ENCODE data around the gene GBX2. TPM values are rescaled to one million over a fixed set of nuclear protein-coding genes. Genes with fewer than 3 reads are reported as not detected.

GBX2 gene
- total RNA-seq, 2 experiments from 2014 or later: not detected

DNA sequence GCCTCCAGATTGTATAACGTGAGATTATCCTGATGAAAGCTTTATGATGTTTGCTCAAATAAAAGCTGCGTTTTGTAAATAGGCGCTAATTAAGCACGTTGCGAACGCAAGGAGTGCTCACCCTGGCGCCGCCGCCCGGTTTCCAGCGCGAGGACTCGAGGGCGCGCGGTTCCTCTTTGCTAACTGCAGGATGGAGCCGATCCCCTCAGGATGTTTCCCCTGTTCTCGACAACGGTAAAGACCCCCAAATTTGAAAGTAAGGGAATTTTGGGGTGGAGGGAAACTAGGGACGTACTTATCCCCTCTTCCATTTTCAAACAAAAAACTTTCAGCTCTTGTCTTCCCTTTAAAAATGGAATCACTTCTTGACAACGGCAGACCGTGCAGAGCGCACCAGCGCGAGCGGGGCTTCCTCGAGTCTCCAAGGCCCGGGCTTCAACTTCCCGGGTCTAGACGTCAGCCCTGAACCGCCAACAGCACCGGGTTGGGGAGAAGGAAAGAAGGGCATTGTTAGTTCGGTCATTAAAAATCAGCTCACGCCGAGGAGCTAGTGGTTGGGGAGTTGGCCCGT is 1.1 kb upstream of the GBX2 start:
- no peaks in the 10 kb centered on the region for H3K36me3 Mint-ChIP-seq (ENCODE audit: low read depth)
- ChIA-PET POLR2A (interaction anchor here (1.6 kb wide), 1 partner anchor 390 kb away, joined by 3 read pairs; no protein-coding TSS in a partner anchor), CTCF (interaction anchor here (1.3 to 3.2 kb wide), 4 partner anchors 9 to 390 kb away, joined by 3 to 18 read pairs (median 8); no protein-coding TSS in a partner anchor)
- no peak overlapping the region for H3K4me3 Mint-ChIP-seq
- H3K9me3 Mint-ChIP-seq: no peaks in the 10 kb centered on the region
- intact Hi-C loops (cut with micrococcal nuclease): loop anchor here (10.0 kb wide), 1 partner anchor 494 kb away; no protein-coding TSS in a partner anchor
- H3K27ac Mint-ChIP-seq: no peak overlapping the region
- peaks cover 67% of the 10 kb centered on the region for H3K27me3 Mint-ChIP-seq
- DNase-seq (no peak), ATAC-seq (no peak)
- TF ChIP-seq CTCF (IDR thresholded peaks at IDR 0.05): no peak
- peaks cover 13% of the 10 kb centered on the region for H3K4me1 Mint-ChIP-seq (ENCODE audit: low read depth)

DNA sequence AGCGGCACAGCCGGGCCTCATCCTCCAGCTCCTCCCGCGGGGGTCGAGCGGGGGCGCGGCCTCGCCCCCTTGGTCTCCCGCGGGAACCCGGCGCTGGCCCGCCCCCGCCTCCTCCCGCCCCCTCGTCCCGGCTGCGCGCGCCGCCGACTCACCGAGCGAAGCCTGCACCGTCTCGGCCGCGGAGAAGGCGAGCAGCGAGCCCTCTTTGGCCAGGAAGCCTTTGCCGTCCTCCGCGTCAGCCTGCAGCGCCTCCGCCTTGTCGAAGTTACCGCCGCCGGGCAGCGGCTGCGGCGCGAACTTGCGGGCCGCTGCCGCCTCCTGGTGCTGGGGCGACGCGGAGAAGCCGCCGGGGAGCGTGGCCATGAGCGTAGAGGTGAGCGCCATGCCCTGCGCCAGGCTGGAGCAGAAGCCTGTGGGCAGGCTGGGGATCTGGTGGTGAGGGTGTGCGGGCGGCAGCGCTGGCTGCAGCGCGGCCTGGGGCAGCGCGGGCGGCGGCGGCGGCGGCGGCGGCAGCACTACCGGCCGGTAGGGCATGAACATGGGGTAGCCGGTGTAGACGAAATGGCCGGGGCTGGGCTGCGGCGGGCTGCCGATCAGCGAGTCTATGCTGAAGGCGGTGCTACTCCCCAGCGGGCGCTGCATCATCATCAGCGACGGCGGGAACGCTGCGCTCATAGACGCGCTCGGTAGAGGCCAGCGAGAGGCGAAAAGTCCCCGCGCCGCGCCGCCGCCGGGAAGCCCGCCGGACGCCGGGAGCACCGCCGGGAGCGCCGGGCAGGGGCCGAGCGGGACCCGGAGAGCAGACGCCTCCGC is 683 bp downstream of the GBX2 start:
- POLR2A ChIA-PET: interaction anchor here (0.5 kb wide), 1 partner anchor 95 kb away, joined by 3 read pairs; no protein-coding TSS in a partner anchor
- CTCF ChIA-PET: interaction anchor here (1.3 kb wide), 1 partner anchor 387 kb away, joined by 3 read pairs; no protein-coding TSS in a partner anchor
- intact Hi-C loops (cut with micrococcal nuclease): loop anchor here (10.0 kb wide), 1 partner anchor 493 kb away; no protein-coding TSS in a partner anchor

GRCh38 chr2:236166796-236167296 is 1.3 kb downstream of the GBX2 start:
- TF ChIP-seq CTCF (IDR thresholded peaks at IDR 0.05): no peak
- no peak for ATAC-seq
- ChIA-PET POLR2A (interaction anchor here (0.5 kb wide), 1 partner anchor 94 kb away, joined by 3 read pairs; no protein-coding TSS in a partner anchor), CTCF (interaction anchor here (2.0 kb wide), 1 partner anchor 11 kb away, joined by 13 read pairs; no protein-coding TSS in a partner anchor)
- Mint-ChIP-seq H3K4me1 (ENCODE audit: low read depth) (peaks cover 13% of the 10 kb centered on the region), H3K27me3 (peaks cover 63% of the 10 kb centered on the region), H3K36me3 (ENCODE audit: low read depth) (no peaks in the 10 kb centered on the region), H3K9me3 (no peaks in the 10 kb centered on the region), H3K4me3 (no peak overlapping the region), H3K27ac (no peak overlapping the region)
- no peak for DNase-seq
- intact Hi-C loops (cut with micrococcal nuclease): loop anchor here (10.0 kb wide), 1 partner anchor 492 kb away; no protein-coding TSS in a partner anchor

More for the DNA sequence above, 683 bp downstream of the GBX2 start:
- no peak for TF ChIP-seq CTCF (IDR thresholded peaks at IDR 0.05)
- H3K9me3 Mint-ChIP-seq: no peaks in the 10 kb centered on the region
- DNase-seq: no peak
- peak; percentile 10 for ATAC-seq
- peaks cover 63% of the 10 kb centered on the region for H3K27me3 Mint-ChIP-seq
- H3K27ac Mint-ChIP-seq: no peak overlapping the region
- H3K4me3 Mint-ChIP-seq: no peak overlapping the region
- peaks cover 13% of the 10 kb centered on the region for H3K4me1 Mint-ChIP-seq (ENCODE audit: low read depth)
- no peaks in the 10 kb centered on the region for H3K36me3 Mint-ChIP-seq (ENCODE audit: low read depth)

DNA sequence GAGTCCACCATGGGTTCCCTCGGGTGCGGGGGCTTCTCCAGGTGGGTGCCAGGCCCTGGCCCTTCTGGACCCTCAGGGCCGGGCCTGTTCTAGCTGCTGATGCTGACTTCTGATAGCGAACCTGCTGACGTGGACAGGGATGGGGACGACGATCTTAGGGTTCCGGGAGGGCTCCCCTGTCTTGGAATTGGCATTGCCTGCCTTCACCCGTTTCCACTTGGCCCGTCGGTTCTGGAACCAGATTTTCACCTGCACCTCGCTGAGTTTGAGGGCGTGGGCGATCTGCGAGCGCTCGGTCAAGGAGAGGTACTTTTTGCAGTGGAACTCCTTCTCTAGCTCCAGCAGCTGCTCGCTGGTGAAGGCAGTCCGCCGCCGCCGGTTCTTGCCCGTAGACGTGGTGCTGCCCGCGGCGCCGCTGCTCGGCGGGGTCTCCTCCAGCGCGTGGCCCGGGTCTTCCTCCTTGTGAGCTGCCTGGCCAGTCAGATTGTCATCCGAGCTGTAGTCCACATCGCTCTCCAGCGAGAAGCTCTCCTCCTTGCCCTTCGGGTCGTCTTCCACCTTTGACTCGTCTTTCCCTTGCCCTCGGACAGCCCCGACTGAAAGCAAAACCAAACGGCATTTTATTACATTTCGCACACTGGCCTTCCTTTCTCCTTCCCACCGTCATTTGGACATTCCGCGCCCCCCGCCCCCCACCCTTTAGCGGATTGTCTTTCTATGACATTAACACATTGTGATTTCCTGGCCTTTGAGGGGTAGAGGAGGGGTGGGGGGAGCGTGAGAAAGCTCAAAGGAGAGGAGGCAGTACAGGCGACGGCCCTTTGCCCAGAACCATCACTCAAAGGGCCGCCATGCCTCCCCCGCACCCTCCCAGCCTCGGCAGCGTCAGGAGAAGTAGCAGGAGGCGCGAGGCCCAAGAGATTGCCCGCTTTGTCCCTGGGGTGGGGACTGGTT is 2.1 kb downstream of the GBX2 start:
- Mint-ChIP-seq H3K4me3 (peak overlapping the region; percentile 31), H3K36me3 (ENCODE audit: low read depth) (no peaks in the 10 kb centered on the region), H3K27me3 (peaks cover 63% of the 10 kb centered on the region), H3K4me1 (ENCODE audit: low read depth) (peaks cover 13% of the 10 kb centered on the region), H3K9me3 (no peaks in the 10 kb centered on the region), H3K27ac (no peak overlapping the region)
- DNase-seq: no peak
- ChIA-PET POLR2A (interaction anchor here (0.6 kb wide), 1 partner anchor 398 kb away, joined by 3 read pairs; no protein-coding TSS in a partner anchor), CTCF (interaction anchor here (2.0 kb wide), 1 partner anchor 12 kb away, joined by 13 read pairs; no protein-coding TSS in a partner anchor)
- ATAC-seq: no peak
- TF ChIP-seq CTCF (IDR thresholded peaks at IDR 0.05): no peak
- intact Hi-C loops (cut with micrococcal nuclease): loop anchor here (10.0 kb wide), 1 partner anchor 491 kb away; no protein-coding TSS in a partner anchor
